HG03064 (cell line): ENCODE measurements around the gene ZCCHC13.
"Not testable (repeated sequence)": the region's sequence is repeated elsewhere in the genome, so short reads cannot be mapped to it uniquely, and the experiment has no call there.

Experiments
- ATAC-seq: cut with Tn5 transposase; IDR thresholded peaks from one replicate; pipeline ENCODE4 v1.9.1; 2021; ENCODE audit warnings: low read depth; ENCODE audit not compliant: unreplicated experiment

ZCCHC13 gene

GRCh38 chrX:74319321-74319720 lies 15.3 kb downstream of the ZCCHC13 start:
- ATAC-seq, result not testable (repeated sequence)

- no peak for ATAC-seq
Measured at GRCh38 chrX:74321191-74321590, 17.2 kb downstream of the ZCCHC13 start.

DNA sequence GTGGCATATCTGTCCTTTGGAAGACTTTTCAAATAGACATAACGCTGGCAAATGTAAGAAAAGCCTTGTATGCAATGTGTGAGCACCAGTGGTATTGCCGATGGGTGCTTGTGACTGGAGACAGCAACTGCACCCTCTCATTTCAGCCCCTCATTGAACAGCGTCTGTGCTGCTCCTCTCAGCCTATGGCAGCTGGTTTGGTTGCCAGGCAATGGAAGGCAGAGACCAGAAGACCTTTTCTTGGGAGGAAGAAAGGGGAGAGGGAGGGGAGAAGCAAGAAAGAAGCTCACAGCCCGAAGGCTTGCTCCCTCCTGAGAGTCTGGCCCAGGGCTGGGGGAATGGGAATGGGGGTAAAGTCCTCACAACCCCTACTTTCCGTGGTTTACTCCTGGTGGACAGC lies 20.2 kb downstream of the ZCCHC13 start:
- no peak for ATAC-seq

DNA sequence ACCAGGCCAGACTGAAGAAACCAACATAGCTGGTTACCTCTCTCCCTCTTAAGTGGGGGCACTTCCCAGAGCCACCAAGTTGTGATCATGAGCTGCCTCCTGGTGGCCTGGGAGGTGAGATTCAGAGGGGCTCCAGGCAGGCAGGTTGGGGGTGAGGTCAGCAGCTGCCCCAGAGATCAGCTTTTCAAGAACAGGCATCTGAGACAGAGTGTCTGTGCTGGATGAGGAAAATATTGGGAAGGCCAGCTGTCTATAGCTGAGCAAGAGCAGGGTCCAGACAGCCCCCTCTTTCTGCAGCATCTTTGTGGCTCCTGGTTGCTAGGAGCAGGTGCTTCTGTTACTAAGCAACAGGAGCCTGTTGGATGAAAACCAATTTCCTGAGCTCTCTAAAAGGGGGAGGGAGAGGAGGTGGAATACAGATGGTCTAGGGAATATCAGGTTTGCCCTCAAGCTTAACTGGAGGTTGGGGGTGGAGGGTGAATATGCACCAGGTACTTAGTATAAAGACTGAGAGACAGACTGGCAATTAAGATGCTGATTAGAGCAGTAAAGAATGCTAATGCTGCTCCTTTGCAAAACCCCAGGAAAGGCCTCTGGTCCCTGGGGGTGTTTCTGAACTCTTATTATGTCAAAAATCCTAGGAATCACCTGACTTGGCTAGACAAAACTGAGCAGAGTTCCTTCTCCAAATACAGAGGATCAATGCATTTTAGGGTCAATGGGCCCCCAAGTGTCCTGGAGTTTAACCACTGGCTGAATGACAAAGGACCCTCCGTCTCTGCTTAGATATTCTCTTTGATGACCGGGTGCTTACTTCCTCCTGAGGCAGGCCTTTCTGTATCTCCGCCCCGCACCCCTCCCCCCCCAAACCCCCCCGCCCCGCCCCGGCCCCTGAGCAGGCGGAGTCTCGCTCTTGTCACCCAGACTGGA lies 21.4 kb downstream of the ZCCHC13 start:
- no peak for ATAC-seq

GRCh38 chrX:74338852-74339251 lies 34.9 kb downstream of the ZCCHC13 start:
- no peak for ATAC-seq

DNA sequence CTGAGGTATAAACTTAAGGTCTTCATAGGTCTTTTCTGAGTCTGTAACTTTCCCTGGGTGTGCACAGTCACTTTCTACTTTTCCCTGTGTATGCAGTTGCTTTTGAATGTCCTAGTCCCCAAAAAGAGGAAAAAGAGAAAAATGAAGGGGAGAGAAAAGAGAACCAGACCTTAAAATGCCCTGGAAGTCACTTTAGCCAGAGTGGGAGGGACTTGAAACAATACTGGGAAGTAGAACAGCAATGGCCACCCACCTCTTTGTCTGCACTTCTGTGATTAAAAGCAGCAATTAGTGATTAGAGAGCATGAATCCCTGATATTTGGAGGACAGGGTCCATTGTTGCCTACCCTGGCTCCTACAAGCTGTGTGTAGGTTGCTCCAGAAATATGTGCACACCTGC lies 36.1 kb downstream of the ZCCHC13 start:
- ATAC-seq, result no peak

- ATAC-seq, result not testable (repeated sequence)
Measured at GRCh38 chrX:74342211-74342610, 38.2 kb downstream of the ZCCHC13 start.

GRCh38 chrX:74343343-74344279 lies 39.6 kb downstream of the ZCCHC13 start:
- ATAC-seq, result no peak

DNA sequence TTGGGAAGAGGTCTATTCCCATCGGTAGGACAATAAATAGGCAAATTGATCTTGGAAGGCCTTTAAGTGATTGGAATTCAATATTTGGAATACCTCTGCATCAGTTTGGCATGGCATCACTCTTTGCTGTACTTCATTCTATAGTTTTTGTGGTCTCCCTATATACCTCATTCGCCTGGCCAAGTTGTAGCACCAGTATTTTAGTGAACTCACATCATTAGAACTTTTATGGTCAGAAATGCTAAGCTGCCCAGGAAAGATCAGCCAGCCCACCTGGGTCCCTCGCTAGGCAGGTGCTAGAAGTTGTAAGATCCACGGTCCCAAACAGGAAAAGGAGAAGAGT lies 40.3 kb downstream of the ZCCHC13 start:
- ATAC-seq, result no peak

GRCh38 chrX:74346088-74346487 lies 42.1 kb downstream of the ZCCHC13 start:
- ATAC-seq, result no peak

DNA sequence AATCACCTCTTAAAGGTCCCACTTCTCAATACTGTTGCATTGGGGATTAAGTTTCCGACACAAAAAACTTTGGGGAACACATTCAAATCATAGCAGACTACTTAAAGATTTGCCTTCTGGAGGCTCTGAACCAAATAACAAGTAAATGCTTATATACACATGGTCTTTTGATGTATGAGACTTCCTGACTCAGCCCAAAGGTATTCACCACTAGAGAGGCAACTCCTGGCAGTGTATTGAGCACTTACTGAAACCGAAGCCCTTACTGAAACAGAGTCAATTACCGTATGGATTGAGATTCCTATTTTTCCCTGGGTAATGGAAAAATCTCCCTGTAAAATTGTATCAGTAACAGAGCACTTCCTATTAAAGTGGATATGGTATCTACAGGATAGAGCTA lies 45.4 kb downstream of the ZCCHC13 start:
- ATAC-seq, result no peak

DNA sequence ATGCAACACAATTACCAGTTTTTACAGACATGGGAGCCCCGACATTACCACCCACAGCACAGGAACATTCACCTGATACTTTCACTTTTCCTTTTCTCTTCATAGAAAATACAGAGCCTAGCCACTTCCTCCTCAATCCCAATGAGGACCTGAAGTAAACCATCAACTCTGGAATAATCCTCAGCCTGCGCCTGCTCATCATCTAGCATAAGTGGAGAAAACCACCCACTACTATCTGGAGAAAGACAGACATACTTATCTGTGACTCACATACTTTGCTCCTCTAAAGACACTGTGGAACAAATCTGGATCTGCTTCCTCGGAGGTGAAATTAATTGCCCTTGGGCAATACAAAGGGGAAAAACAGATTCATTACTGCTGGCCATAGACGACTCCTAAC lies 47.8 kb downstream of the ZCCHC13 start:
- ATAC-seq, result no peak

GRCh38 chrX:74353984-74354383 lies 50.0 kb downstream of the ZCCHC13 start:
- no peak for ATAC-seq
